HG03342 (cell line): Measurements from ENCODE around the gene OR51B2.
"Not testable (repeated sequence)": the region's sequence is repeated elsewhere in the genome, so short reads cannot be mapped to it uniquely, and the experiment has no call there.

Experiments
- ATAC-seq: cut with Tn5 transposase; IDR thresholded peaks from one replicate; pipeline ENCODE4 v1.9.1; 2021; ENCODE audit warnings: mild to moderate bottlenecking, moderate library complexity; ENCODE audit not compliant: unreplicated experiment

The OR51B2 gene

GRCh38 chr11:5324197-5324596 is at the start of gene OR51B2:
TSS of gene OR51B2 (minus strand) at chr11:5324297. CDS start at chr11:5324297, 0 bp downstream.
- no peak for ATAC-seq

GRCh38 chr11:5369789-5370188 is 45.7 kb upstream of the OR51B2 start:
- no peak for ATAC-seq

- ATAC-seq: no peak
Observed at GRCh38 chr11:5368502-5369043, 44.5 kb upstream of the OR51B2 start.

- ATAC-seq: no peak
Observed at GRCh38 chr11:5367448-5368074, 43.5 kb upstream of the OR51B2 start.

GRCh38 chr11:5366856-5367255 is 42.8 kb upstream of the OR51B2 start:
- ATAC-seq: no peak

GRCh38 chr11:5366365-5366764 is 42.3 kb upstream of the OR51B2 start:
- not testable (repeated sequence) for ATAC-seq

- no peak for ATAC-seq
Observed at GRCh38 chr11:5364214-5364613, 40.1 kb upstream of the OR51B2 start.

GRCh38 chr11:5363679-5364078 is 39.6 kb upstream of the OR51B2 start:
- no peak for ATAC-seq

GRCh38 chr11:5362017-5362625 is 38.0 kb upstream of the OR51B2 start:
- no peak for ATAC-seq

GRCh38 chr11:5356031-5356430 is 31.9 kb upstream of the OR51B2 start:
- ATAC-seq: not testable (repeated sequence)

GRCh38 chr11:5351208-5351607 is 27.1 kb upstream of the OR51B2 start, which contains the start of gene OR51B6:
TSS of gene OR51B6 (plus strand) at chr11:5351508. CDS start at chr11:5351508, 0 bp downstream.
- no peak for ATAC-seq

- ATAC-seq: no peak
Observed at GRCh38 chr11:5349550-5349949, 25.5 kb upstream of the OR51B2 start.

GRCh38 chr11:5348551-5349194 is 24.6 kb upstream of the OR51B2 start:
- ATAC-seq: no peak

- ATAC-seq: no peak
Observed at GRCh38 chr11:5345831-5346230, 21.7 kb upstream of the OR51B2 start.

- ATAC-seq: no peak
Observed at GRCh38 chr11:5343474-5344335, 19.6 kb upstream of the OR51B2 start, which contains the start of gene OR51B5. TSS of gene OR51B5 (minus strand) at chr11:5343524. CDS start at chr11:5343524, 0 bp downstream.

GRCh38 chr11:5339771-5340322 is 15.8 kb upstream of the OR51B2 start:
- peak; percentile 70 for ATAC-seq

- not testable (repeated sequence) for ATAC-seq
Observed at GRCh38 chr11:5337253-5337652, 13.2 kb upstream of the OR51B2 start.

- ATAC-seq: no peak
Observed at GRCh38 chr11:5336331-5336730, 12.2 kb upstream of the OR51B2 start.

GRCh38 chr11:5335170-5335569 is 11.1 kb upstream of the OR51B2 start:
- ATAC-seq: no peak

- ATAC-seq: no peak
Observed at GRCh38 chr11:5317292-5317691, 6.8 kb downstream of the OR51B2 start.
